Ectodermal cell (in vitro differentiated cells): Measurements from ENCODE around the gene C17orf75.
A peak's percentile ranks its signal among the peaks of the same experiment; 100 is the strongest.

Source experiments
- H3K27ac ChIP-seq: 2 replicates; pipeline ENCODE4 v1.7.0; 2013; ENCODE audit warnings: mild to moderate bottlenecking, low read depth, low read length; ENCODE audit not compliant: insufficient read depth, poor library complexity, severe bottlenecking
- H3K27me3 ChIP-seq: 2 replicates; pipeline ENCODE4 v1.7.0; 2013; ENCODE audit warnings: mild to moderate bottlenecking, low read length; ENCODE audit not compliant: insufficient read depth, control insufficient read depth, poor library complexity, severe bottlenecking
- H3K36me3 ChIP-seq: one replicate; pipeline ENCODE4 v1.7.0; 2013; ENCODE audit warnings: low read length; ENCODE audit not compliant: control insufficient read depth, insufficient read depth
- H3K4me1 ChIP-seq: one replicate; pipeline ENCODE4 v1.7.0; 2013; ENCODE audit warnings: low read length; ENCODE audit not compliant: control insufficient read depth, insufficient read depth
- H3K4me3 ChIP-seq: 2 replicates; pipeline ENCODE4 v1.7.0; 2013; ENCODE audit warnings: low read depth, low read length, control low read depth; ENCODE audit not compliant: insufficient read depth
- H3K9me3 ChIP-seq: 2 replicates; pipeline ENCODE4 v1.7.0; 2013; ENCODE audit warnings: mild to moderate bottlenecking, low read length, moderate library complexity; ENCODE audit not compliant: control insufficient read depth
- WGBS, 2 experiments: methylation state at CpG; one replicate each; pipeline ENCODE4 v1.1.7; 2013; ENCODE audit warnings: missing lambda C conversion rate in 2 of 2; 5-methylcytosine and 5-hydroxymethylcytosine counted together

Gene C17orf75

GRCh38 chr17:32281011-32281451 lies 60.9 kb downstream of the C17orf75 start:
- Histone ChIP-seq H3K27ac (peak overlapping the region; percentile 0), H3K27me3 (no peaks in the 10 kb centered on the region), H3K36me3 (no peaks in the 10 kb centered on the region), H3K9me3 (no peaks in the 10 kb centered on the region), H3K4me3 (no peak overlapping the region), H3K4me1 (peaks cover 26% of the 10 kb centered on the region)
- 12 to 18% methylated on average over 9 of the region's 9 CpGs for WGBS, 2 experiments

DNA sequence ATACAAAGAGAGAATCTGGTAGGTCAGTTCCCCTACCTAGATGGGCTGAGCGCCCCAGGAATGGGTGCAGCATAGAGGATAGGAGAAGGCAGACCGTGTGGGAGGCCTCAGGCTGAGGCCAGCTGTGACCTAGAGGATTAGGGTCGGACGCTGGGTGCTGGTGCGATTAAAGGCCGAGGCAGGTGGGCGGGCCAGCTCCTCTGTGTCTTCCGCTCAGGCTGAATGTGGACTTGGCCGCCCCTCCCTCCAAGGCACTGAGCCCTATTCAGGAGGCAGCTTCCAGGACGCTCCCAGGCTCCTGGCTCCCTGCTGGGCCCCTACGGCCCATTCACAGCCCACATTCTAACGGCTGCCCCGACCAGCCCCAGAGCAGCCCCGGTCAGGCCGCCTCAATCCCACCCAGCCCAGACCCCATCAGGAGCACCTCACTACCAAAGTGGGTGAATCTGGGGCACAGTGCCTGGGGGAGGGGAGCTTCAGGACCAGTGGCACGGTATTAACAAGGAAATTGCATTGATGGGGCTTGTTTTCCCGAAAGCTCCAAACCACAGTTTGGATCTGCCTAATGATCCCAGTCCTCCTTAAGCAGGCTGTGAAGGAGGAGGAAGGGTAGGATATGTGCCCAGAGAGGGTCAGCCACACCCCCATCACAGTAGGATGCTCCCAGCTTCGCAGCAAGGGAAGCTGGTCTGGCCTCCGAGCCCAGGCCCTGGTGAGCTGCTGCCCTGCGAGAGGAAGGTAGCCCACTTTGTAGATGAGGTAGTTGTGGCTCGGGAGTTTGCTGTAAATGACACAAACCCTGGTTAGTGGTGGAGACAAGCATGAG lies 61.9 kb downstream of the C17orf75 start:
- Histone ChIP-seq H3K4me3 (no peak overlapping the region), H3K27ac (no peak overlapping the region), H3K4me1 (peaks cover 31% of the 10 kb centered on the region), H3K36me3 (no peaks in the 10 kb centered on the region), H3K9me3 (no peaks in the 10 kb centered on the region), H3K27me3 (no peaks in the 10 kb centered on the region)
- 10 to 11% methylated on average over 21 of the region's 21 CpGs for WGBS, 2 experiments

GRCh38 chr17:32278815-32279214 lies 63.2 kb downstream of the C17orf75 start:
- Histone ChIP-seq H3K36me3 (no peaks in the 10 kb centered on the region), H3K4me1 (peaks cover 31% of the 10 kb centered on the region), H3K27me3 (no peaks in the 10 kb centered on the region), H3K27ac (no peak overlapping the region), H3K4me3 (no peak overlapping the region), H3K9me3 (no peaks in the 10 kb centered on the region)
- 91 to 96% methylated on average over 2 of the region's 2 CpGs for WGBS, 2 experiments
